ENCODE results near the gene OTOS.

The OTOS gene

DNA sequence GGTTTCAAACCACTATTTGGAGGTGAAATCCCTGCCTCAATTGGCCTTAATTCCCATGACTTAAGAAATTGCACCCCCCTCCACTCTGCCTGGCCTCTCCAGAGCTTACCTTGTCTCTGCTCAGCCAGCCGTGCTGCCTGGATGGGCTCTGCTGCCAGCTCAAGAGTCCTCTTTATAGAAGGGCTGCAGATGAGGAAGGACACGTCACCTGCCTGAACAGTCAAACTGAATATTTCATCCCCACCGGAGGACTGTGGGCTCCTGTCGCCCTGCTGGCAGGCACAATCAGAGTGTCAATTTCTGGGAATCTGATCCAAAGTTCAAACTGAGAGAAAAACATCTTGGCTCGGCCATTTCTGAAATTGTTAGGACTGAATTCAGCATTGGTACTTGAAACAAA lies at the start of gene OTOS:
Gene OTOS, minus strand, starts transcription at position 148 of the 400 bp plus-strand sequence. CDS start 332 bp downstream, outside the sequence.
- no peak for DNase-seq

DNA sequence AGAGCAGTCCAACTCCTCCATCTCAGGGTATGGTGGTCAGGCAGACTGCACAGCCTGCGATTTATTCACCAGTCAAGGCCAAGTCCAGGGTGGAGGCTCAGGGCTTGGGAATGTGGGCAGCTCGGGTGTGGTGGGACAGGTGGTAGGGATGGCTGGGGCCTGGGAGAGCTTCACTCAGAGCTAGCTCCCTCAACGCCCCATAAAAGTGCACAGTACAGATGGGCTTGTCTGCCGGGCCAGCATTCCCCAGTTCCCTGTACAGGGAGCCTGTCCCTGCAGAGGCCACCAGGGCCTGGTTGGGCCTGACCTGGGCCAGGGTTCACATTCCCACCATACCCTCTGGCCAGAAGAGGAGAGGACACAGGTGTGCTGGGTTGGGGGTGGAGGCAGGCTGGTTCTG lies 49.2 kb upstream of the OTOS start:
- no peak for DNase-seq

DNA sequence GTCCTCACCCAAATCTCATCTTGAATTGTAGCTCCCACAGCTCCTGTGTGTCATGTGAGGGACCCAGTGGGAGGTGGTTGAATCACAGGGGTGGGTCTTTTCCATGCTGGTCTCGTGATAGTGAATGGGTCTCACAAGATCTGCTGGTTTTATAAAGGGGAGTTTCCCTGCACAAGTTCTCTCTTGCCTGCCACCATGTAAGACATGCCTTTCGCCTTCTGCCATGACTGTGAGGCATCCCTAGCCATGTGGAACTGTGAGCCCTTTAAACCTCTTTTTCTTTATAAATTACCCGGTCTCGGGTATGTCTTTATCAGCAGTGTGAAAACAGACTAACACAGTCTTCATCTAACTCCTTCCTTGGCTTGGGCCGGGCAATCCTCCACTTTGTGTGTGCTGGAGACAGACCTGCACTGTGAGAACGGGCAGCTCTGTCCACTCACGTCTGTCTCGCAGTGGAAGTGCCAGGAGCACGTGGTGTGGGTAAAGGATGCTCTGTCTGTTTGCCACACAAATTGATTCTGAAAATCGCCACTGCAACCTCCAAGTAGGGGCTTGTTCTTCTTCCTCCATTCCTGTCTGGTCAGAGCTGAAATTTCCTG lies 47.6 kb upstream of the OTOS start:
- DNase-seq, result no peak

DNA sequence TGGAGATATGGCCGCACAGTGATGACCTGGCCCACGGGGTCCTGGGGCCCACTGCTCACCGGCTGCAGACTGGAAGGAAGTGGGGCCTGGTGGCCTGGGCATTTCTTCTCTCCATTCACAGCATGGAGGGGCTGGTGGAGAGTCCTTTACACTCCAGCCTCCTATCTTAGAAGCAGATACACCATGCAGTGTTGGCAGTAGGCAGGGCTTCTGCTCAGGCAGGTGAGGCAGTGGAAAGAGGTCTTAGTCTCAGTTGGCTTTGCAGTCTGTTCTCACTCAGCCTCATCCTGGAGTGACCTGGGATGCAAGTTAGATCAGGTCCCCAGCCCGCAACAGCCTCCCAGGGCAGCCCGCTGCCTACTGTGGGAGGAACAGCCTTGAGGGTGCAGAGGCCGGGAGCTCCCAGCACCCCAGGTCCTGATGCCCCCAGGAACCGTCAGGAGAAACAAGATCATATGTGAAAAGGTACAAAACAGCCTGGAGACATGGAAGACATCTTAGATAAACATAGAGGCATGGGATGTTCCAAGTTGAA lies 45.8 kb upstream of the OTOS start:
- no peak for DNase-seq

DNA sequence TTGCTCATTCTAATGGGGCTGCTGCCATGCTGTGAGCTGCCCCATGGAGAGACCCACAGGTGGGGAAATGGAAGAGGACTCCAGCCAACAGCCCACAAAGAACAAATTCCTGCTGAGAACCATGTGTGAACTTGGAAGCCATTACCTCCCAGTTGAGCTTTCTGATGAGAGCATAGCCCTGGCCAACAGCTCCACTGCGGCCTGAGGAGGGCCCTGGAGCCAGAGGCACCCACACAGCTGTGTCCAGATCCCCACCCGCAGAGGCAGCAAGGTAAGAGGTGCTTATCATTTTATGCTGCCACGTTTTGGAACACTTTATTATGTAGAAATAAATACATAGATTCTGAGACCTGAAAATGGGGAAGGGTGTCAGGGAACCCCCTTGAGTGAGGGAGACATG lies 44.2 kb upstream of the OTOS start:
- no peak for DNase-seq

DNA sequence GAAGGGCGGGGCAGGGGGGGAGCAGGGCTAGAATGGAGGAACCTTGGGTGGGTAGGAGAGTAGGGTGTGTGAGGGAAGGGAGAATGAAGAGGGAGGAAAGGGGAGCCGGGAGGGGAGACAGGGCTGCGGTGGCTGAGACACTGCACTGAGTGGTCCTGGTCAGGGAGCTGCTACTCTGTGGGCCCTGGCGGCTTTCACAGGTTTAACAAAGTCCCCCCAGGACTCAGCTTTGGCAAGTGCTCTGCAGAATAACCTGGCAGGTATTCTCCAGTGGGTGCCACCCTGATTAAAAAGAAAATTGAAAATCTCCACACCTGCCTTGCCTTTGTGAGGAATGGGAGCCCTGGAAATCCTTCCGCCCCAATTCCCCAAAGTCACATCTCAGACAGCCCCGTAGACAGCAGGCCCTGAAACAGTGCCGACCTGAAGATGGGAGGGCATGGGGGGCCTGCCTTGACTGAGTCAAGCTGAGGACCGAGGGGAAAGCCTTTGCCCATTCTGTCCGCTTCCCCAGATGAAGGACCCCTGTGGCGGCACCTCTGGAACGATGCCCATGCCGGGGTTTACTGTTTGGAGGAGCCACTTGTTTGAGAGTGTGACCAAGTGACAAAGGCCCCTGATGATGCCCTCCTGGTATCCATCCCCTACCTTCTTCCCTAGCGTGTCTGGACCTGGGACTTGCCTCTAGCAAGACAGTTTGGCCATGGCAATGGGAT lies 43.6 kb upstream of the OTOS start:
- no peak for DNase-seq

DNA sequence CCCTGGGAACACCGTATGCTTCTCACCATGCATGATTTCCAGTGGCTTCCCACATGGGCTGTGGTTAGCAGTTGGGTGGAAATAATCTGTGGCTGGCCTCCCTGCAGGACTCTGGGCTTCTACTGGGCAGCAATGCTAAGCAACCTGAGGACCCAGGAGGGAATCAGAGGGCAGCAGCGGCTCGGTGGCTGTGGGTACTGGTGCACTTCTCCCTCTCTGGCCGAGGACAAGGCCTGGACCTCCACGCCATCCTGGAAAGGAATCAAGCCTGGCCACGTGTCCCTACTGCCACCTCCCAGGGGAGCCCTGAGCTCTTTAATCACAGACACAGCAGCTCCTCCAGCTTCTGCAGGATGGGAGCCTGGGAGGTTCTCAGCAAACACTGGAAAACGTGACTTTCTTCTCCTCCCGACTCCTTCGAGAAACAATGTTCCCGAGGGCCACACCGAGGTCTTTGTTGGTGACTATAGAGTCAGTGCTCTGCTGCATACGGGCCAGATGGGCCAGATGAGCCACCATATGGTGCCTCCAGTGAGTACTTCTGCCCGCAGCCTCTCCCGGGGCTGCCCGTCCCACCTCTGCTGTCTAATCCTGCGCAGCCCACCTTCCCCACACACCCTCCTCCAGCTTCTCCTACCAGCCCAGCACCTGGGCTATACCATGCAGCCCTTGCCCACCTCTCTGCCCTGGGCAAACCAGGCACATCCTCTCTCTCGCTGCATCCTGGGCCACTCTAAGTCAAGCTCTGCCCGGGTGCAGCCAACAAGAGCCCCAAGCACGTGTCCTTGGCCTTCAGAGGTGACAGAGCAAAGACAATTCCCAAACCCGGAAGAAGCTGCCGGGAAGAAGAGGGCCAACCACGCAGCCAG lies 42.8 kb upstream of the OTOS start:
- no peak for DNase-seq

DNA sequence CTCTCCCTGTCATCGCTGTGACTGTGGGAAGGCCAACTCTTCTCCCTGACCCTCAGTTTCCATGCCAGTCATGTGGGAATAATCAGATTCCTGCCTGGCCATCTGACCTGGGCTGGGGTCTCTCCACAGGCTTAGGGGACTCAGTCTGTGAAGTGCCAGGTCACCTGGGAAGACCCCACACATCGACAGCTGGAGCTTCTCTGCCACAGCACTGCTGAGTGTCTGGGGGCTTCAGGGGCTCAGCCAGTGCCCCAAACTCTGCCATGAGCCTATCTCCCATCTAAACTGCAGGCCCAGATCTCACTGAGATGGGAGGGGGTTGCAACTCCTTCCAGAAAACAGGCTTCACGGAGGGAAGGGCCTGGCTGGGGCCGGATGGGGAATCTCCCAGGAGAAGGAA lies 42.0 kb upstream of the OTOS start:
- no peak for DNase-seq

DNA sequence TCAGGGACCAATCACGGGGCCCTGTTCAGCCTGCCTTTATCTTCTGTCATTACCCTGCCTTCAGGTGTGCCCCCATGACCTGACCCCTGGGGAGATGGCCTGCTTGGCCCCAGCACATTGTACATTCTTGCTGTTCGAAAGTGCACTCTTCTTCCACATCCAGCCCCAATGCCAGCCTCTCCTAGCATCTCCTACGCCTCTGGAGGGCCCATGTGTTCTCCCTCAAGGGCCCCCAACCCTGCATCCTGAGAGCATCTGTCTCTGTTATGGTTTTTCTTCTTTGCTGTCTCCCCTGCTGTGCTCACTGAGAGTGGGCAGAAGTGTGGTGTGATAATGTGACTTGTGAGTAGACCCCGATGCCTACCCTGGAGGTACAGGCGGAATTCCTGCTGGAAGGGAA lies 41.5 kb upstream of the OTOS start:
- no peak for DNase-seq

DNA sequence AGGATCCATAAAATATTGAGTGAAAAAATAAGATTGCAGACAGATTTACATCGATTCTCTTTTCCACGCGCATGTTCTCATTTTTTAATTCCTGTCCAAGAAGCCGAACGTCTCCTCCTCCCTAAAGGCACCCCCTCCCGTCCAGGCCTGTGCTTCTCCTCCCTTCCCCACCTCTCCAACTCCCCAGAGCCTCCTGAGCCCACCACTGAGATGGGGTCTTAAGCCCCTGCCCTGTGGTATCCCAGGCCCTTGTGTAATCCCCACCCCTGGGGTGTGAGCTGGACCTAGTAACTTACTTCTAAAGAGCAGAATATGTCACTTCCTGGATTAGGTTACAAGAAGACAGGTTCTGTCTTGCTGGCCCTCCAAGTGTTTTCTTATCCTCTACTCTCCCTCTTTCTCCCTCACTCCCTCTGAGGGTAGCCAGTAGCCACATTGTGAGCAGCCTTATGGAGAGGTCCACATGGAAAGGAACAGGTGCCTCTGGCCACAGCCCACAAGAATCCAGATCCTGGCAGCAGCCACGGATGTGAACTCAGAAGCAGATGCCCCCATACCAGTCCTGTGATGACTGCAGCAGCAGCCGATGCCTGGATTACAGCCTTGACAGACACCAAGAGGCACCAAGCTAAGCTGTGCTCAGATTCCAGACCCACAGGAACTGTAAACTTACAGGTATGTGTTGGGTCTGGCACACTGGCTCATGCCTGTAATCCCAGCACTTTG lies 39.6 kb upstream of the OTOS start:
- DNase-seq, result no peak

DNA sequence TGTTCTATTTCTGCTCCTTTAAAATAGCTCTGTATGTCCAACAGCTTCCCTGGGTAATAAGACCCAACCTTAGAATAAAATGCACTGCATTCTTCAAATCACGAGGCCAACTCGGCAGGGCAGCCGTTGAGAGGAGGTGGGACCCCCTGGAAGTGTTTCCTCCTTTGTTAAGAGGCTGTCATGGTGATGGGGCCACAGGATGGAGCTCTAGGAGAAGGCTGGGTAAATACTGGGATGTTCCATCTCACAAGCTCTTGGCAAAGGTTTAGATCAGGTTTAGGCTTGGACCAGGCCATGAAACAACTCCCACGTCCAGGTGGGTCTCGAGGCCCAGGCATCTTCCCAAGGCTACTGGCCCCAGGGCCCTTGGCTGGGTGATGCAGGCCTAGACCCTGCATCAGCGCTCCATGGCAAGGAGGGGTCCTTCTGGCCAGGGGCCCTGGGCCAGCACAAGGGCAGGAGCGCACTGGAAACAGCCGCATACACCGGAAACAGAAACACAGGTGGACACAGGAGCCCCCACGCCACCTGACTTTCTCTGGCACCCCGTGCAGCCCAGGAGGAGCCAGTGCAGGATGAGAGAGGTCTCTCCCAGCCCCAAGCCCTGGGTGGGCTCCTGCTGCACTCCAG lies 38.8 kb upstream of the OTOS start:
- DNase-seq, result no peak

DNA sequence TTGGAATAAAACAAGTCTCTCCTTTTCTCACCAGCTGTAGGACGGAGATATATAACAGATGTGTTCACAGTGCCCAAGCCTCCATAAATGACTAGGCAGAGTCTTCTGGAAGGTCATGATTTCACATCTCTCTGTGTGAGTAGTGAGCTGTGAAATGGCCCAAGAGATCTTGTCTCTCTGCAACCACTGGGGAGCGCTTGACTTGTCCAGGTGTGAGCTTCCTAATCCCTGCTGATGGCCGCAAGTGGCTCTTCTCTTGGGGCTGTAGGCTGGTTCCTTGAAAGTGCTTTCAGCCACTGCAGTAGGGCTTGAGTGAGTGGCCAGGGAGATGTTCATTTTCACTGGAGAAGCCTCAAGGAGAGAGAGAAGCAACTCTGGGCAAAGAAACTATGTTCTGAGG lies 38.1 kb upstream of the OTOS start:
- no peak for DNase-seq

DNA sequence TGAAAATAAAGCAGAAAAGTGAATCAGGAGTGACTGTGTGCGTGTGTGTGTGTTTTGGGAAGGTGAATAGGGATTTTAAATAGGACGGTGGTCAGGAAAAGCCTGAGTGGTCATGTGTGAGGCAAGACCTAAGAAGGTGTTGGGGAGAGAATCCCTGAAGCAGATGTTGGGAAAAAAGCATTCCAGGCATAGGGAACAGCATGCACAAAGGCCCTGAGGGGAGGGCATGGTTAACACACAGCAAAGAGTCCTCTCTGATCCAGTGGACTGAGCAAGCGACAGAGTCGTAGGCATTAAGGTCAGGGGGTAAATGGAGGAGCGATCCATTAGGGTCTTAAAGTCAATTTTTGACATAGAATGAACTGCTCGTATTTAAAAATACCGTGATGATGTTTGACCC lies 34.0 kb upstream of the OTOS start:
- no peak for DNase-seq

DNA sequence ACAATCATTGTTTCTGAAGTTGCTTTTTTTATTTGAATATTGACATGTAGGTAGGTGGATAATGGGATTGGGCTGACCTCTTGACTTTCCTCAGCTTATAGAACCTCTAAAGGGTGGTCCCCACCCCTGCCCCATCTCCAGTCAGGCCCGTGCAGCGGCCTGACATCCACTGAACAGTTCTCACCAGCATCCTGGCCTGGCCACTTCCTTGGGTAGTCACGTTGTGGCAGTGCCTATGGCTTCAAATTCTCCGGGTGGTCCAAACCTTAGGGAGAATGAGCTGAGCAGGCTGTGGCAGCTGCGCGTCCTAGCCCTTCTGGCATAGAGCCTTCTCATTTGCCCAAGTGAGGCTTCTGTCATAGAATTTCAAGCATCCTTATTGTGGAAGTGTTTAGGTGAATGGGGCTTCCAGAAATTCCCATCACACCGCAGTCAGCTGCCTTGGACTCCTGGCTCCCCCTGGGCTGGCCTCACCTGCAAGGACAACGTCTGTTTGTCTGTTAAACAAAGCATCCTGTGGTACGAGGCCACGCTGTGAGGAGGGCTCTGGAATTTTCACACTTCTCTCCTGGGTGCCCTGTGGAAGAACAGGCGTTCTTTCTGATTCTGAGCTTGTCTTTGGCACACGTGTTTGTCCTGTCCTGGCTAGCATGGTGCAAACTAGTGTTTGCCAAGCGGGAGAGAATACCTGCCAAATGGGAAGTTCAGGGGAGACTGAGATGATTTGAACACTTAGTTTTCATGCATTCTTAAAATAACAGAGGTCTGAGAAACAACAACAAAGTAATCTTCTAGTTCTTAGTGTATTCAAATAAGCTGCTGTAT lies 31.8 kb upstream of the OTOS start:
- DNase-seq, result no peak

DNA sequence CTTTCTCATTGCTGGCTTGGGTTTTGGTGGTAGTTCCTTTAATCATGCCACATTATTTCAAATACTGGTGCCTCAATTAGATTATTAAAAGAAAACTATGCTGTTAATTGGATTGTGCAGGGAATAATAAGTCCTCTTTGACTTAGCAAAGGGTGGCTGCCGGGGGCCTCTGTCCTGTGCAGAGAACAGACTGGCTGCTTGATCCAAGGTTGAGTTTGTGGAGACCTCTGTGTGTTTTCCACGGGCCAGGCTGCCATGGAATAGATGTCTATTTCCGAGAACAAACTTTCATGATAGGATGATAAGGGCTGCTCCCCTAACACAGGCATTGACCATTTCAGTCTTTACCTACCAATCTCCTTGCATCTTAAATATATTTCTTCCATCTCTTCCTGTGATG lies 30.4 kb upstream of the OTOS start:
- DNase-seq, result no peak

DNA sequence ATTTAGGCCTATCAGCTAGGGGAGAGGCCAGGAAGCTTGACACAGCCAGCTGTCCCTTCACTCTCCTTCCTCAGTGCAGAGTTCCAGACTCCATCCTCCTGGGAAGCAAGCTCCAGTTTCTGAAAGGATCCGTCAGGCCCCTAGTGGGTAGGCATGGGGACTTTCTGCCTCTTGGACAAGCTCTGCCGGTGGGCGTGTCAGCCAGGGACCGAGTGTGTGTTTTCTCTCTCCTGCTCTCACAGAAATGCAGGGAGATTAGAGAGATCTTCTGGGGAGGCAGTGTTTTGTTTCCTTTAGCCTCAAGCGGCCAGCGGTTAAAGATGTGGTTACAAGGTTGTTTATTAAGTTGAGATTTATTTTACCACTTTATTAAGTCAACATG lies 29.9 kb upstream of the OTOS start:
- DNase-seq, result no peak

DNA sequence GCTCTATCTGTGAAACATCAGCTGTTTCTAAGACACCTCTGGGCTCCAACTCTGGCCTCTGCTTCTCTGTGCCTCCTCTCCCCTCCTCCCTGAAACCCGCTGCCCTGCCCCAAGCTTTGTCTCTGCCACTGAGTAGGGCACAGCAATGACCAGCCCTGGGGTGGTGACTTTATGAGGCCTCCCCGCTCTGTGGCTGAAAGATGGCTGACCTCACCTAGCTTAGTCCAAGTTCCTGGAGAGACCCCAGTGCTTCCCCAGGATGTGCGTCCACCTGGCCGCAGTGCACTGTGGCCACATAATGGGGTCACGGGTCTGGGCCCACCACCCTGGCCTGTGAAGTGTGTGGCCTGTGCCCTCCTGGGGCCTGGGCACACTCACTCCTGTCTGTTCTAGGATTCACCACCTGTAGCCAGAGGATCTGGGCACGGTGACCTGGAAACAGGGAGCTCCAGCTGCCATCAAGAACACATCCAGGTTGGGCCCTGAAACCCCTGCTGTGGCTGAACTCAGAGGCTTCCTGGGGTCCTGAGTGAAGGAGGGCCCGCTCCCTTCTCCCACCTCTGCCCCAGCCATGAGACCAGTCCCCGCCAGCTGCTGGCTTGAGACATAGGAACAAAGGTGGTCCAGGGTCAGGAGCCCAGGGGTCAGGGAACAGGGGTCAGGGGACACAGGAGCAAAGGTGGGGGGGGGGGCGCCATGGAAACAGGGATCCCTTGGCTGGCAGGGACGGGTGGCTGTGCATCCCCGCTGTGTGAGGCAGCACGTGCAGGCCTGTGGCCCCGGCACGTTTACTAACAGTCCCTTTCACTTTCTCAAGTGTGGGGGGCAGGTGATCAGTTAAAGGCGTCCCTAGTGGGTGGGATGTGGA lies 29.3 kb upstream of the OTOS start:
- DNase-seq, result no peak

DNA sequence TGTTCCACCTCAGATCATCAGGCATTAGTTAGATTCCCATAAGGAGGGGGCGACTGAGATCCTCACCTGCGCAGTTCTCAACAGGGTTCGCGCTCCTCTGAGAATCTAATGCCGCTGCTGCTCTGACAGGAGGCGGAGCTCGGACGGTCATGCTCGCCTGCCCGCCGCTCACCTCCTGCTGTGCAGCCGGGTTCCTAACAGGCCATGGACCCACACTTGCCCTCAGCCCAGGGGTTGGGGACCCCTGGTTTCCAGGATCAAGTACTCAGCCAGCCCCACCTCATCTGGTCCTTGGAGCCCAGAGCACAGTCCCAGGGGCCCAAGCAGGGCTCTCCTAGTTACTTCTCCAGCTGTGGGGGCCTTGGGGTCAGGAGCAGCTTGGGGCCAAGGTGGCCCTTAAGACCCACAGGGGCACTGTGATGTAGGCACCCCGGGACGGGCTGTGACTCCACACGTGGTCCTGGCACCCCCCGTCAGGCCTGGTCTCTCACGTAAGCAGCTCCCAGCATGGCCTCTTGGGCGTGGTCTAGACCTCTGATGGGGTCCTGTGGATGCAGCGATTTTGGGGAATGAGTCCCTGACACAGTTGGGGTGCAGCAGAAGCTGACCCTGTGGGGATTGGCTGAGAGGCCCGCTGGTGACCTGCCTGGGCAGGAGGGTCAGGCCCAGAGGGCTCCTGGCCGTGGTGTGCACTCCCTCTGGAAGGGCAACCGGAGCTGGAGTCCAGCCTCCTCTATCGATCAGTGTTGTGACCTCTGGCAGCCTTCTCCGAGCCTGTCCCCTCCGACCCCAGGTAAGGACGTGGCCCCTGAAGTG lies 28.3 kb upstream of the OTOS start:
- no peak for DNase-seq

DNA sequence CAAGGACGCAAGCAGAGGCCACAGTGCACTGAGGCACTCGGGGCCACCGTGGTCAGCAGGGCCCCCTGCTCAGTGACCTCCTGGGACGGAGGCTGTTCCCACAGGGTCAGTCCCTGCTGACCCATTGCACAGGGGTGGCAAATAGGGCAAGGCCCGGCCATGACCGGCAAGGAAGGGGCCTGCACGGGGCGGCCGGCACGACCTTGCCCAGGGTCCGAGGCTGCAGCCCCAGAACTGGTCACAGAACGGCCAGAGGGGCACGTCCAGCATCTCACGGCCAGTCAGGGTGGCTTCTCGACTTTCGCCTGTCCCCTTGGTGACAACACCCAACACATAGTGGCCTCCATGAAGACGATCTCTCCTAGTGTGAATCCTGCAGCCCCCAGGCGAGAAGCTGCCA lies 27.6 kb upstream of the OTOS start:
- DNase-seq, result no peak

DNA sequence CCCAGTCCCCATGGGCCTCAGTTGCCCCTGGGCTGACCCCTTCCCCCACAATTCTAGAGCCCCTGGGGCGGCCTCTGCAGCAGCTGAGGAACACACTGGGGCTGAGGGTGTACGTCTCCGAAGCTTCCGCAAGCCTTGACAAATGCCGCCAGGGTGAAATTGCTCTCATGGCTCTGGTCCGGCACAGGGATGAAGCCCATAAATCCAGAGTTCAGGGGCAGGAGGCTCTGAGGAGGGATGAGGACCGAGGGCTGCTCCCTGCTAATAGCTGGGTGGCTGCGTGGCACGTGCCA lies 27.1 kb upstream of the OTOS start:
- no peak for DNase-seq
